Lower leg skin (tissue), 3 donors: ENCODE data around the gene ATG5.

ENCODE experiments used
- POLR2A ChIP-seq, 2 donors: fragments of 450-650 bp; IDR thresholded peaks; one replicate each; pipeline ENCODE4 v1.6.1; 2016 to 2017; ENCODE audit warnings: antibody characterized with exemption in 2 of 2, mild to moderate bottlenecking in 1 of 2, moderate library complexity in 1 of 2
- TF ChIP-seq, protein P1 (sequence below), 3 donors: fragments of 450-650 bp; IDR thresholded peaks; one replicate each; pipeline ENCODE4 v1.5.1; 2016; ENCODE audit warnings: antibody characterized with exemption in 3 of 3, mild to moderate bottlenecking in 3 of 3, moderate library complexity in 2 of 3

DNA sequence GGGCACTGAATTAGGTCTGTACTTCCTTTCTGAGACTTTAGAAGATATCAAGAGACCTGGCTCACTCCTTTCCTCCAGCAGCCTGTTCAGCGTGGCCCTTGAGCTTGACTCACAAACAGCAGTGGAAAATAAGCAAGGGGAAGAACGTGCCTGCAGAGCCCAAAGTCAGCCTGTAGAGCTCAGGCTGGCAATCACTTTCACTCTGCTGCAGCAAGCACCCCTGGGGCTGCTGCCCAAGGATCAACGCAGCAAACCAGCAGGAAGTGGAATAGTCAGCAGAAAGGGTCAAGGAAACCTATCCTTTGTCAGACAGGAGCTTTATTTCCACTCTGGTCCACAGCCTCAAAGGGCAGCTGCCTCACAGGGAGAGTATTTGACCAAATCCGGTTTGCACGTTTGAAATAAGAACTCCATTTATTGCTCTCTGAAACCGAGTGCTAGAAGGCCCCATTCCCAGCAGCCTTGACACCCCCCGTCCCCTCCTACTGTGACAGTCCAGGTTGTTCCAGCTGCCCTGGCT, 162.1 kb downstream of the ATG5 start:
- TF ChIP-seq, protein P1, sequence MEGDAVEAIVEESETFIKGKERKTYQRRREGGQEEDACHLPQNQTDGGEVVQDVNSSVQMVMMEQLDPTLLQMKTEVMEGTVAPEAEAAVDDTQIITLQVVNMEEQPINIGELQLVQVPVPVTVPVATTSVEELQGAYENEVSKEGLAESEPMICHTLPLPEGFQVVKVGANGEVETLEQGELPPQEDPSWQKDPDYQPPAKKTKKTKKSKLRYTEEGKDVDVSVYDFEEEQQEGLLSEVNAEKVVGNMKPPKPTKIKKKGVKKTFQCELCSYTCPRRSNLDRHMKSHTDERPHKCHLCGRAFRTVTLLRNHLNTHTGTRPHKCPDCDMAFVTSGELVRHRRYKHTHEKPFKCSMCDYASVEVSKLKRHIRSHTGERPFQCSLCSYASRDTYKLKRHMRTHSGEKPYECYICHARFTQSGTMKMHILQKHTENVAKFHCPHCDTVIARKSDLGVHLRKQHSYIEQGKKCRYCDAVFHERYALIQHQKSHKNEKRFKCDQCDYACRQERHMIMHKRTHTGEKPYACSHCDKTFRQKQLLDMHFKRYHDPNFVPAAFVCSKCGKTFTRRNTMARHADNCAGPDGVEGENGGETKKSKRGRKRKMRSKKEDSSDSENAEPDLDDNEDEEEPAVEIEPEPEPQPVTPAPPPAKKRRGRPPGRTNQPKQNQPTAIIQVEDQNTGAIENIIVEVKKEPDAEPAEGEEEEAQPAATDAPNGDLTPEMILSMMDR (IDR thresholded peaks at IDR 0.05) = no peak
- no peak for TF ChIP-seq POLR2A (IDR thresholded peaks at IDR 0.05)
